Muscle layer of colon (tissue), 2 donors: ENCODE data around the gene NPW.
"Not testable (repeated sequence)": the region's sequence is repeated elsewhere in the genome, so short reads cannot be mapped to it uniquely, and the experiment has no call there.

ENCODE experiments used
- H3K27ac ChIP-seq: one replicate; pipeline ENCODE4 v1.7.0; 2013; ENCODE audit warnings: low read depth, mild to moderate bottlenecking, low read length, moderate library complexity
- H3K27me3 ChIP-seq, 2 donors: one replicate each; pipeline ENCODE4 v1.7.0; 2013; ENCODE audit warnings: low read length in 2 of 2, mild to moderate bottlenecking in 2 of 2; ENCODE audit not compliant: insufficient read depth in 2 of 2, control insufficient read depth in 1 of 2
- H3K36me3 ChIP-seq: one replicate; pipeline ENCODE4 v1.7.0; 2013; ENCODE audit warnings: mild to moderate bottlenecking, low read length; ENCODE audit not compliant: insufficient read depth
- H3K4me1 ChIP-seq: one replicate; pipeline ENCODE4 v1.7.0; 2013; ENCODE audit warnings: mild to moderate bottlenecking, low read length; ENCODE audit not compliant: insufficient read depth
- H3K4me3 ChIP-seq, 2 donors: one replicate each; pipeline ENCODE4 v1.7.0; 2013; ENCODE audit warnings: low read length in 2 of 2, low read depth in 1 of 2, mild to moderate bottlenecking in 1 of 2, moderate library complexity in 1 of 2
- H3K9ac ChIP-seq: one replicate; pipeline ENCODE4 v1.7.0; 2013; ENCODE audit warnings: low read length
- H3K9me3 ChIP-seq: one replicate; pipeline ENCODE4 v1.7.0; 2013; ENCODE audit warnings: mild to moderate bottlenecking, low read length
- donor health status: abdominal sarcoma.
- donor health status: Adenocarcinoma of cecum.

NPW gene

DNA sequence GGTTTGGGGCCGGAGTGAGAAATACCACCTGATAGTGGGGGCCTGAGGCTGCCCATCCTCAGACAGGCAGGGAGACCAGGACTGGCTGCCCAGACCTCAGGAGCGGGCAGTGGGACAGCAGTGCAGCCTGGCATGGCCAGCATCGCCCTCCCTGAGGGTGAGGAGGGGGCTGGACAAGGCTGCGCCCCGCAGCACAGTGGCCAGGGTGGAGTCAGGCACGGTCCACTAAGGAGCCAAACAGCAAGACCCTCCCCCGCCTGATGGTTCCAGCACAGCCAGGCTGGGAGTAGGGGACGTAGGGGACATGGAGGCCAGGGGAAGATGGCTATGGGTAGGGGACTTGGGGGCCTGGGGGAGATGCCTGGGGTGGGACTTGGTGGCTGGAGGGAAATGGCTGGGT lies 13.3 kb upstream of the NPW start:
- peaks cover 28% of the 10 kb centered on the region for H3K36me3 ChIP-seq
- H3K27ac ChIP-seq: no peak overlapping the region
- no peaks in the 10 kb centered on the region for H3K27me3 ChIP-seq
- peaks cover 46% of the 10 kb centered on the region for H3K4me1 ChIP-seq
- no peaks in the 10 kb centered on the region for H3K9me3 ChIP-seq
- H3K9ac ChIP-seq: no peak overlapping the region
- H3K4me3 ChIP-seq: no peak overlapping the region

DNA sequence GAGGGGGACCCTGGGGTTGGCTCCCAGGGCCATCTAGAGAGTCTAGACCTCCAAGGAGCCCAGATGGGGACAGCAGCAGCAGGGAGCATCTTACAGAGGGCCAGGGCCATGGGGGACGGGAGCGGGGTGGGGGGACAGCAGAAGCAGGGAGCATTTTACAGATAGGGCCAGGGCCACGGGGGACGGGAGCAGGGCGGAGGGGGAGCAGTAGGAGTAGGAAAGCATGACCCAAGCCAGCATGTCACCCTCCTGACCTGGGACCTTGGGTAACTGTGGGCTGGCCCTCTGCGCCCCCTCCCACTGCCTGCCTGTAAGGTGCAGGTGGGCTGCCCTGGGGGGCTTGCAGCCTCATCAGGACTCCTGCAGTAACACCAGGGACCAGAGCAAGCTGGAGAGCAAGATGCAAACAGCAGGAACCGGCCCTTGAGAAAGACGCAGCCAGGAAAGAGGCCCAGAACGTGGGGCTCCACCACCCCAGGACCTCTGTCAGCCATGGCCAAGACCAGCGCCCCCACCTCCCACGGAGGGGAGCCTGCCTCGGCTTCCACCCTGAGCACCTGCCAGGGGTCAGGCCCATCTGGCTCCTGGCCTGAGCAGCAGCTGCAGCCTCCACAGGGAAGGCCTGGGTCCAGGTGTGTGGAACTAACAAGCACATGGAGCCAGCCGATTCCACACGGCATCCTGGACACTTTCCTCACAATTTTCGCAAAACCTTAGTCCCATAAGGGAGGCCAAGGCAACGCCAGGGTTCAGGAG lies 12.3 kb upstream of the NPW start:
- peaks cover 19% of the 10 kb centered on the region for H3K36me3 ChIP-seq
- H3K4me3 ChIP-seq: peak overlapping the region in 1 of 2 donors; percentile 66
- H3K9ac ChIP-seq: no peak overlapping the region
- H3K4me1 ChIP-seq: peaks cover 46% of the 10 kb centered on the region
- H3K27me3 ChIP-seq: no peaks in the 10 kb centered on the region
- no peak overlapping the region for H3K27ac ChIP-seq
- H3K9me3 ChIP-seq: no peaks in the 10 kb centered on the region

DNA sequence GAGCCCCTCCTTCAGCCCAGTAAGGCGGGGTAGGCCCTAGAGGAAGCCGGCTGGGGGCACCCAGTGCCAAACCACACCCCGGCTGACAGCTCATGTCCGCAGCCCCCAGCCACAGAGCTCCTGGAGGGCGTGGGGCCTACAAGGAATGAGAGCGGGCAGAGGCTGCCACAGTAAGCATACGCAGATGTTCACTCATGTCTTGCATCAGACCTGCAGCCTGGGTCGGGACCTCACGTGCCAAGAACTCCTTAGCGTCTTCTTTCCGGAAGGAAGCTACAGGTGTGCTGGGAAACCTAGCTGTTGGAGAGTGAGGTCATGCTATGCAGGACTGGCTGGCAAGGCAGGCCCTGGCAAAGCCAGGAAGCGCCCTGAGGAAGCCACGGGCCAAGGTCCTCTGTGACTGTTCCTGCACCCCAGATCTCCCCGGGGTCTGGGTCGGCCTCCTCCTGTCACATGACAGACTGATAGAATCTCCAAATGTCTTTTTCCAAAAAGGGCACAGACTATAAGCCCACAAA lies 11.5 kb upstream of the NPW start:
- no peak overlapping the region for H3K27ac ChIP-seq
- peak overlapping the region in 1 of 2 donors; percentile 66 for H3K4me3 ChIP-seq
- H3K9me3 ChIP-seq: no peaks in the 10 kb centered on the region
- peaks cover 46% of the 10 kb centered on the region for H3K4me1 ChIP-seq
- H3K9ac ChIP-seq: no peak overlapping the region
- peaks cover 11% of the 10 kb centered on the region for H3K36me3 ChIP-seq
- no peaks in the 10 kb centered on the region for H3K27me3 ChIP-seq

DNA sequence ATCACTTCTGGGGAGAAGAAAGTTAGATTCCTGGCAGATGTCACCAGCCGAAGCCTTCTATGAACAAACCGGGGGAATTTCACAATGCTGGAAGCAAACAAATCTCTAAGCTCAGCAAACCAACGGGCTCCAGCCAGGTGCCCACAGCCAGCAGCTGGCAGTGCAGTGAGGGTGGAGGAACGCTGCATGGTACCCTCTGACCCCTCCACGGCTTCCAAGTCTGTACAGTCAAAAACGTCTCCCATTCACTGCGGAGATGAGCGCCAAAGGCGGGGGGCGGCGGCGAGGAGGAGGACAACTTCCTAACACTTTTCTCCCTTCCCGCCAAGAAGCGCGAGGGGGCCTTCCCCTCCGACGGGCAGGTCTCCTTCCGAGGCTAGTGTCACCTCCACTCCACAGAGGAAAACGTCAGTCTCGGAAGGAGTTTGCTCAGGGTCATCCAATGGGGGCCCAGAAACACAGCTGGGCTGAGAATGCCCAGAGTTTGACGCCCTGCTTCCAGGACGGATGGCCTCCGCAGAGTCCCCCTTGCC lies 10.9 kb upstream of the NPW start:
- H3K4me3 ChIP-seq: peak overlapping the region; percentile 66 to 96
- peak overlapping the region; percentile 54 for H3K9ac ChIP-seq
- no peaks in the 10 kb centered on the region for H3K27me3 ChIP-seq
- H3K27ac ChIP-seq: peak overlapping the region; percentile 86
- peaks cover 5% of the 10 kb centered on the region for H3K36me3 ChIP-seq
- no peaks in the 10 kb centered on the region for H3K9me3 ChIP-seq
- peaks cover 46% of the 10 kb centered on the region for H3K4me1 ChIP-seq

DNA sequence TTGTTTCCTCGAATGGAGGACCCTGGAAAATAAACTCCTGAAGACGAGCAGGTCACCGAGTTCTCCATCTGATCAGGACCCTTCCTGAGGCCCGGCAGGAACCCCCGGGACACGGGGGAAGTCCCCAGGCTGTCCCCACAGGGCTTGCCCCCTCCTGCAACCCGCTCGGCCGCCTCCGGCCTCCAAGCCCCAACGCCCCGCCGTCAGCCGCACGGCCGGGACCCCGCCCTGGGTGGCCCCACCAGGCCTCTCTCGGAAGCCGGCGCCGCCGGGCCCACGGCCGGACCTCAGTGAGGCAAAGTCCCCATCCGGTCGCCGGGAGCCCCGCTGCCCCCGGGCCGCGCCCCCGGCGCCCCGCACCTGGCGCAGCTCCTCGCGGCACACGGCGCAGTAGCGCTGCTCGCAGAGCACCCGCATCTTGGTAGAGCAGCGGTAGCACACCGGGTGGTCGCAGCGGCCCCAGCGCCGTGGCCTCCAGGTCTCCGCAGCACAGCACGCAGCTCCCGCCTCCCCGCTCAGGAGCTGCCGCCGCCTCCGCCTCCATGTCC lies 10.3 kb upstream of the NPW start:
- Histone ChIP-seq H3K4me3 (peak overlapping the region; percentile 66 to 96), H3K9me3 (no peaks in the 10 kb centered on the region), H3K36me3 (peaks cover 5% of the 10 kb centered on the region), H3K27me3 (no peaks in the 10 kb centered on the region), H3K9ac (peak overlapping the region; percentile 54), H3K4me1 (peaks cover 41% of the 10 kb centered on the region), H3K27ac (peak overlapping the region; percentile 86)

DNA sequence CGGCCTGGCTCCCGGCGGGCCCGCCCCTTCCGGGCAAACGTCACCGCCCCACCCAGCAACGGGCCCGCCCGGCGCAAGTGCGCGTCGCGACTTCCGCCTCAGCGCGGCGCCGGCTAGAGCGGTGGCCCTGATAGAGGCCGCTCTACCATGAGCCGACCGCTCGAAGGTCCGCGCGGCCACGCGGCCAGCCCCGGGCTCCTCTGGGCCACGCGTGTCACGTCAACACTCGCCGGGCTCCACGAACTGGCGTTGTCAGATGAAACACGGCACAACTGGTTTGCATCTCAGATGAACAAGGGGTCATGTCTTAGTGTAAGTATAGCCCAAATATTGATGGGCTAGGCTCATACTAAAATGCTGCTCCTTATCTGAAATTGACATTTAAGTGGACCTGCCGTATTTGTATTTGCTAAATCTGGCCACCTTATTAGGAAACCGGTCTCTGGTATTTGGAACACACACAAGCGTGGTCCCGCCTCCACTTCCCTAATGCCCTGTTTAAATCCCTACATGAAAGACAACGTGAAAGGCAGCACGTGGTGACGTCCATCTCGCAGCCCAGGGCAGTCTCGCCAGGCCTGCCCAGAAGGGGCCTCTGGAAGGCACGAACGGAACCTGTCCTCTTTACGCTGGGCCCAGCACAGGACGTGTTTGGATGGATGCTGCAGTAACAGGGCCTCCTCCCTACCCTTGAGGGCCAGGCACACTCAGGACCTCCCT lies 9.6 kb upstream of the NPW start, which contains the start of gene ZNF598:
Gene ZNF598, minus strand, starts transcription at position 31 of the 720 bp plus-strand sequence.
- Histone ChIP-seq H3K9me3 (no peaks in the 10 kb centered on the region), H3K27me3 (no peaks in the 10 kb centered on the region), H3K4me3 (peak within 1 kb of the TSS; percentile 75 to 96), H3K4me1 (peaks cover 36% of the 10 kb centered on the region), H3K9ac (peak within 1 kb of the TSS; percentile 54), H3K36me3 (peaks cover 5% of the 10 kb centered on the region), H3K27ac (peak within 1 kb of the TSS; percentile 86)

DNA sequence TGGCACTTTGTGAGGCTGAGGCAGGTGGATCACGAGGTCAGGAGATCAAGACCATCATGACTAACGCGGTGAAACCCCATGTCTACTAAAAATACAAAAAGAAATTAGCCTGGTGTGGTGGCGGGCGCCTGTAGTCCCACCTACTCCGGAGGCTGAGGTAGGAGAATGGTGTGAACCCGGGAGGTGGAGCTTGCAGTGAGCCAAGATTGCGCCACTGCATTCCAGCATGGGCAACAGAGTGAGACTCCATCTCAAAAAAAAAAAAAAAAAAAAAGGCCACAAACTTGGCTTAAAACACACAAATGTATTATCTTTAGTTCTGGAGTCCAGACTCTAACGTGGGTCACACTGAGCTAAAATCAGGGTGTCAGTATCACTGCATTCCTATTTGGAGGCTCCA lies 7.9 kb upstream of the NPW start:
- H3K36me3 ChIP-seq, H3K9me3 ChIP-seq, H3K9ac ChIP-seq, H3K27me3 ChIP-seq, H3K4me3 ChIP-seq, H3K27ac ChIP-seq: not testable (repeated sequence)
- peaks cover 31% of the 10 kb centered on the region for H3K4me1 ChIP-seq

DNA sequence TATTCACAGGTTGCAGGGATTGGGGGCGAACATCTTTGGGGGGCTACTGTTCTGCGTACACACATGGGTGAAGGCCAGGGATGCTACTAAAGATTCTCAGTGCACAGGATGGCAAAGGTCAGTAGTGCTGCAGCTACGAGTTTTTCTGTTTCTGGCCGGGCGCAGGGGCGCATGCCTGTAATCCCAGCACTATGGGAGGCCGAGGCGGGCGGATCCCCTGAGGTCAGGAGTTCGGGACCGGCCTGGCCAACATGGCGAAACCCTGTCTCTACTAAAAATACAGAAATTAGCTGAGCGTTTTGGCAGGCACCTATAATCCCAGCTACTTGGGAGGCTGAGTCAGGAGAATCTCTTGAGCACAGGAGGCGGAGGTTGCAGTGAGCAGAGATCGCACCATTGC lies 6.1 kb upstream of the NPW start:
- Histone ChIP-seq H3K4me3 (no peak overlapping the region), H3K9ac (no peak overlapping the region), H3K36me3 (no peaks in the 10 kb centered on the region), H3K27ac (no peak overlapping the region), H3K9me3 (no peaks in the 10 kb centered on the region), H3K27me3 (no peaks in the 10 kb centered on the region), H3K4me1 (peaks cover 14% of the 10 kb centered on the region)

DNA sequence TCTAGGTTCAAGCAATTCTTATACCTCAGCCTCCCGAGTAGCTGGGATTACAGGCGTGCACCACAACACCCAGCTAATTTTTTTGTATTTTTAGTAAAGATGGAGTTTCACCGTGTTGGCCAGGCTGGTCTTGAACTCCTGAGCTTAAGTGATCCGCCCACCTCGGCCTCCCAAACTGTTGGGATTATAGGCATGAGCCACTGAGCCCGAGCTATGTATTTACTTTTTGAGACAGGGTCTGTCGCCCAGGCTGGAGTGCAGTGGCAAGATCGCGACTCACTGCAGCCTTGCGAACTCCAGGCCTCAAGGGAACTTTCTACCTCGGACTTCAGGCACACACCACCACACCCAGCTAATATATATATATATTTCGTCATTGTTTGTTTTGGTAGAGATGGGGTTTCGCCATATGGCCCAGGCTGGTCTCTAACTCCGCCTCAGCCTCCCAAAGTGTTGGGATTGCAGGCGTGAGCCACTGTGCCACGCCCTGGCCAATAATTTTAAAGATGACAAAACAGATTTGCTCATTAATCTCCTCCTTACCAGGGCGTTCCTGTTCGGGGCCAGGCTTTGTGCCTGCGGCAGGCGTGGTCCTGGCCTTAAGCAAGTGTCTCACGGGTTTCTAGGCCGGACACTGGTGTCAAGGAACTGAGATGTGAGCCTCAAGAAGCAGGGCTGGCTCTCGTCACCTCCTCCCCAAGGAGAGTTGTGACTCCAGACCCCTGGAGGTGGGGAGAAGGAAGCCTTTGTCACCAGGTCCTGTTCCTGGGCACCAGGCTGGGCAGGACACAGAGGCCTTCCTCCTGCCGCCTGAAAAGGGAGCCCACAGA lies 4.3 kb upstream of the NPW start:
- peaks cover 6 to 17% of the 10 kb centered on the region in 2 donors for H3K27me3 ChIP-seq
- no peaks in the 10 kb centered on the region for H3K36me3 ChIP-seq
- no peaks in the 10 kb centered on the region for H3K9me3 ChIP-seq
- H3K9ac ChIP-seq: no peak overlapping the region
- H3K4me1 ChIP-seq: peaks cover 4% of the 10 kb centered on the region
- H3K27ac ChIP-seq: no peak overlapping the region
- no peak overlapping the region for H3K4me3 ChIP-seq

DNA sequence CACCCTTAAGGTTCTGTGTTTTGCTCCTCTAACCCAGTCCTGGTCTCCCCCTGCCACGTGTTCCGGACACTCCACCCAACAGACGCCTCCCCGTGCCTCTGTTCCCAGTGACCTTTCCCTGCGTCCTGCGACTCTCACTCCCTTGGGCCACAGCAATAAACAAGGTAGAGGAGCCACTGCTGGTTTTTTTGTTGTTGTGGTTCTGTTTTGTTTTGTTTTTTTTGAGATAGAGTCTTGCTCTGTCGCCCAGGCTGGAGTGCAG lies 3.7 kb upstream of the NPW start:
- Histone ChIP-seq H3K4me3 (no peak overlapping the region), H3K27me3 (peaks cover 6 to 22% of the 10 kb centered on the region in 2 donors), H3K9ac (no peak overlapping the region), H3K36me3 (no peaks in the 10 kb centered on the region), H3K9me3 (no peaks in the 10 kb centered on the region), H3K4me1 (no peaks in the 10 kb centered on the region), H3K27ac (no peak overlapping the region)

DNA sequence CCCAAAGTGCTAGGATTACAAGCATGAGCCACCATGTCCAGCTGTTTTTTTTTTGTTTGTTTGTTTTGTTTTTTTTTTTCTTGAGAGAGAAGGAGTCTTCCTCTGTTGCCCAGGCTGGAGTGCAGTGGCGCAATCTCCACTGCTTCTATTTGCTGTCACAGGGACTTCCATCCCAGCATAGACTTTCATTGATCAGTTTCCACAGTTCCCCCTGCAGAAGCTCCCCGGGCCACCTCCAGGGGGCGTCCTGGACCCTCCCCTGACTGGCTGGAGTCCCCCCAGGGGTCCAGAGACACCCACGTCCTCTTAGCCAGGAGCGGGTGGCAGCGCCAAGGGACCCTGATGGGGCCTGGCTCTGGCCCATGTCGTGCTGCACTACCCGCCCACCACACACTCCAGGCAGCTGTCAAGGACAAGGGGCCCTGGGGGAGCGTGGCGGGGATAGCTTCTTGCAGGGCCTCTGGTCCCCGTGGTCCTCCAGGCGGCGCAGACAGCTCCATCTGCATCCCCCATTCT lies 3.1 kb upstream of the NPW start:
- H3K27me3 ChIP-seq: peaks cover 6 to 28% of the 10 kb centered on the region in 2 donors
- H3K27ac ChIP-seq: no peak overlapping the region
- H3K9ac ChIP-seq: no peak overlapping the region

More for the DNA sequence above, 3.1 kb upstream of the NPW start:
- Histone ChIP-seq H3K9me3 (no peaks in the 10 kb centered on the region), H3K36me3 (no peaks in the 10 kb centered on the region), H3K4me1 (no peaks in the 10 kb centered on the region), H3K4me3 (no peak overlapping the region)
